Tibial nerve (tissue), 4 donors: ENCODE results near the gene ZDHHC18.

Experiments used
- EP300 ChIP-seq, 2 donors: sonication (generic); formaldehyde crosslinking; IDR thresholded peaks; one replicate each; pipeline ENCODE4 v1.6.1; 2017; ENCODE audit warnings: antibody characterized with exemption in 2 of 2, mild to moderate bottlenecking in 1 of 2
- POLR2A ChIP-seq, 2 donors: fragments of 450-650 bp; IDR thresholded peaks; one replicate each; pipeline ENCODE4 v1.6.1; 2017; ENCODE audit warnings: antibody characterized with exemption in 2 of 2, mild to moderate bottlenecking in 2 of 2, moderate library complexity in 2 of 2
- TF ChIP-seq, protein P1 (sequence below), 5 experiments: fragments of 200-600 bp in 3 of 5; fragments of 450-650 bp in 2 of 5; sonication (generic) in 3 of 5; IDR thresholded peaks; one replicate each; pipeline ENCODE4 v1.5.1; 2016 to 2019; ENCODE audit warnings: antibody characterized with exemption in 5 of 5, mild to moderate bottlenecking in 3 of 5, moderate library complexity in 2 of 5

DNA sequence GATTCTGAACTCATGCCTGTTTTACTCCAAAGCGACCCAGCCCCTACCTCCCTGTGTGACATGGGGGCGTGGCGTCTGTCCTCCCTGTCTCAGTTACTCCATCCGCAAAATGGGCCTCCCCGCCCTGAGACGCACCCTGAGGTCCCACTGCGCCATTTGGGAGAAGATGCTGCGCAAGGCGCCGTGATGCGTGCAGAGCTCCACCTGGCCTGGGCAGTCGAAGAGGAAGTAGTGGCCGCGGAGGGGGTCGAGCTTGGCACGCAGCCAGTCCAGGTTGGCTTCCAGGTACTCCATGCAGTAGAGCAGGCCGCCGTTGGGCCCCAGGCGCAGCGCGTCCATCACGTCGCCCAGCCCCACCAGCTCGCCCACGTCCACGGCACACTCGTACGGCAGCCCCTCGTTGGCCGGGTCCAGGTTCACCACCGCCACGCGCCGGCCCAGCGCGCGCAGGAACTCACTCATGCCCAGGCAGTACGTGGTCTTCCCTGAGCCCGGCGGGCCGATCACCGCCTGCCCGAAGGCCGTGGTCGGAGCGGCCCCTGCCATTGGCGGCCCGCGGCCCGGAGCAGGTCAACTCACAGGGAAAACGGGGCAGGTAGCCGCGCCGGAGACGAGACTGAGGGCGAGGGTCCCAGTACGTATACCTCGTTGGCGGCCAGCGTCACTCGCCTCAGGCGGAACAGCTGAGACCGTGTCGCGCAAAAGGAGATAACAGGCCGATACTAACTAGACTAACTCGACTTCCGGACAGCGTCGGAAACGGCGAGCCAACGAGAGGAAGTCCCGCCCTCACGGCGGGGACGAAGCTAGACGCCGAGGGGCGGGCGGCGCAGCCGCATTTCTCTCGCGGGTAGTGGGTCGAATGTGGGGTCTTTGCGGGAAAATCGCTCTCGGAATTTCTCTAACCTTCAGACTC is 63.3 kb downstream of the ZDHHC18 start, which contains the start of gene GPN2:
- TF ChIP-seq, protein P1, sequence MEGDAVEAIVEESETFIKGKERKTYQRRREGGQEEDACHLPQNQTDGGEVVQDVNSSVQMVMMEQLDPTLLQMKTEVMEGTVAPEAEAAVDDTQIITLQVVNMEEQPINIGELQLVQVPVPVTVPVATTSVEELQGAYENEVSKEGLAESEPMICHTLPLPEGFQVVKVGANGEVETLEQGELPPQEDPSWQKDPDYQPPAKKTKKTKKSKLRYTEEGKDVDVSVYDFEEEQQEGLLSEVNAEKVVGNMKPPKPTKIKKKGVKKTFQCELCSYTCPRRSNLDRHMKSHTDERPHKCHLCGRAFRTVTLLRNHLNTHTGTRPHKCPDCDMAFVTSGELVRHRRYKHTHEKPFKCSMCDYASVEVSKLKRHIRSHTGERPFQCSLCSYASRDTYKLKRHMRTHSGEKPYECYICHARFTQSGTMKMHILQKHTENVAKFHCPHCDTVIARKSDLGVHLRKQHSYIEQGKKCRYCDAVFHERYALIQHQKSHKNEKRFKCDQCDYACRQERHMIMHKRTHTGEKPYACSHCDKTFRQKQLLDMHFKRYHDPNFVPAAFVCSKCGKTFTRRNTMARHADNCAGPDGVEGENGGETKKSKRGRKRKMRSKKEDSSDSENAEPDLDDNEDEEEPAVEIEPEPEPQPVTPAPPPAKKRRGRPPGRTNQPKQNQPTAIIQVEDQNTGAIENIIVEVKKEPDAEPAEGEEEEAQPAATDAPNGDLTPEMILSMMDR (IDR thresholded peaks at IDR 0.05), result no peak
- TF ChIP-seq POLR2A (IDR thresholded peaks at IDR 0.05), result peak in 1 of 2 donors; percentile 41
- peak; percentile 28 to 83 for TF ChIP-seq EP300 (IDR thresholded peaks at IDR 0.05)
